CD14-positive monocyte (primary cell): ENCODE measurements around the gene CHFR. TPM values are rescaled to one million over a fixed set of nuclear protein-coding genes. Genes with fewer than 3 reads are reported as not detected.

Source experiments
- DNase-seq, 3 donors: peaks; one replicate each; pipeline ENCODE4 v3.0.0-alpha.2; 2011 to 2022
- H2AFZ ChIP-seq: 2 replicates; pipeline ENCODE4 v1.6.0; 2012; ENCODE audit warnings: mild to moderate bottlenecking, low read depth, low read length, inconsistent platforms; ENCODE audit not compliant: insufficient read depth, poor library complexity, severe bottlenecking
- H3K27ac ChIP-seq, 2 donors: 1 replicate in 1 of 2; 2 replicates in 1 of 2; pipeline ENCODE4 v1.5.1; 2012 to 2013; ENCODE audit warnings: low read length in 2 of 2, control low read depth in 1 of 2, inconsistent platforms in 1 of 2, low read depth in 1 of 2, mild to moderate bottlenecking in 1 of 2
- H3K27me3 ChIP-seq, 2 donors: one replicate each; pipeline versions ENCODE4 v1.6.0 to v1.6.1; 2011 to 2013; ENCODE audit warnings: low read length in 2 of 2; ENCODE audit not compliant: control insufficient read depth in 2 of 2, insufficient read depth in 2 of 2
- H3K36me3 ChIP-seq, 2 donors: replicated peaks in 1 of 2; 1 replicate in 1 of 2; 2 replicates in 1 of 2; pipeline versions ENCODE4 v1.5.1 to v1.6.1; 2012 to 2013; ENCODE audit warnings: low read length in 2 of 2, control low read depth in 1 of 2, inconsistent platforms in 1 of 2, mild to moderate bottlenecking in 1 of 2; ENCODE audit not compliant: insufficient read depth in 2 of 2, control insufficient read depth in 1 of 2
- H3K4me1 ChIP-seq, 2 donors: 1 replicate in 1 of 2; 2 replicates in 1 of 2; pipeline versions ENCODE4 v1.5.1 to v1.6.1; 2012 to 2013; ENCODE audit warnings: low read length in 2 of 2, control low read depth in 1 of 2, inconsistent platforms in 1 of 2, mild to moderate bottlenecking in 1 of 2, moderate library complexity in 1 of 2; ENCODE audit not compliant: insufficient read depth in 2 of 2, control insufficient read depth in 1 of 2
- H3K4me2 ChIP-seq: replicated peaks from 2 replicates; pipeline ENCODE3; 2012; ENCODE audit warnings: low read length, moderate library complexity, mild to moderate bottlenecking; ENCODE audit not compliant: poor library complexity, severe bottlenecking; ENCODE audit errors: extremely low read depth
- H3K4me3 ChIP-seq, 3 experiments: fragments of 200-600 bp in 1 of 3; sonication (generic) in 1 of 3; replicated peaks in 1 of 3; 1 replicate in 2 of 3; 2 replicates in 1 of 3; pipeline ENCODE4 v1.5.1; 2011 to 2013; ENCODE audit warnings: low read length in 3 of 3, mild to moderate bottlenecking in 3 of 3, control low read depth in 2 of 3, low read depth in 2 of 3, inconsistent platforms in 1 of 3, moderate library complexity in 1 of 3
- H3K79me2 ChIP-seq: 2 replicates; pipeline ENCODE4 v1.6.0; 2012; ENCODE audit warnings: mild to moderate bottlenecking, control low read depth, inconsistent platforms, low read length, moderate library complexity; ENCODE audit not compliant: insufficient read depth
- H3K9ac ChIP-seq: 2 replicates; pipeline ENCODE4 v1.6.0; 2017; ENCODE audit warnings: low read length, mild to moderate bottlenecking; ENCODE audit not compliant: insufficient read depth, poor library complexity, severe bottlenecking
- H3K9me3 ChIP-seq, 2 donors: replicated peaks in 1 of 2; 1 replicate in 1 of 2; 2 replicates in 1 of 2; pipeline versions ENCODE4 v1.5.1 to v1.6.1; 2012 to 2013; ENCODE audit warnings: low read length in 2 of 2, control low read depth in 1 of 2; ENCODE audit not compliant: control insufficient read depth in 1 of 2, insufficient read depth in 1 of 2
- H4K20me1 ChIP-seq: 2 replicates; pipeline ENCODE4 v1.6.0; 2012; ENCODE audit warnings: mild to moderate bottlenecking, low read length, control low read depth, moderate library complexity; ENCODE audit not compliant: insufficient read depth
- H3K27ac Mint-ChIP-seq, 7 donors: one replicate each; pipeline ENCODE4 v1.8.0; 2020; ENCODE audit warnings: mild to moderate bottlenecking in 7 of 7, mixed read lengths in 7 of 7, moderate library complexity in 6 of 7, inconsistent platforms in 2 of 7
- H3K27me3 Mint-ChIP-seq, 3 donors: one replicate each; pipeline ENCODE4 v1.8.0; 2021 to 2022; ENCODE audit warnings: low read depth in 3 of 3, mild to moderate bottlenecking in 3 of 3, mixed read lengths in 3 of 3, moderate library complexity in 3 of 3, inconsistent platforms in 1 of 3
- H3K36me3 Mint-ChIP-seq, 2 donors: one replicate each; pipeline ENCODE4 v1.8.0; 2020; ENCODE audit warnings: mixed read lengths in 2 of 2, inconsistent platforms in 1 of 2, mild to moderate bottlenecking in 1 of 2
- H3K4me1 Mint-ChIP-seq: one replicate; pipeline ENCODE4 v1.8.0; 2020; ENCODE audit warnings: mild to moderate bottlenecking, mixed read lengths
- H3K4me3 Mint-ChIP-seq, 2 donors: one replicate each; pipeline ENCODE4 v1.8.0; 2020; ENCODE audit warnings: mild to moderate bottlenecking in 2 of 2, mixed read lengths in 2 of 2, moderate library complexity in 1 of 2
- H3K9me3 Mint-ChIP-seq, 7 donors: one replicate each; pipeline ENCODE4 v1.8.0; 2020 to 2022; ENCODE audit warnings: mixed read lengths in 7 of 7, mild to moderate bottlenecking in 6 of 7, moderate library complexity in 6 of 7, inconsistent platforms in 2 of 7
- WGBS: methylation state at CpG from one replicate; pipeline ENCODE4 v1.1.5; 2013; ENCODE audit warnings: missing lambda C conversion rate; ENCODE audit not compliant: insufficient coverage; 5-methylcytosine and 5-hydroxymethylcytosine counted together
- intact Hi-C, 2 donors: fragments of 100-400 bp; cut with micrococcal nuclease; formaldehyde crosslinking; loops; one replicate each; pipeline versions ENCODE4 v1.15.0 to v1.15.1; 2023
- polyA plus RNA-seq, 3 donors: library from polyadenylated mRNA; depleted of rRNA in 1 of 3; unstranded in 2 of 3; stranded (reverse) in 1 of 3; fragments of 300-500 nt in 2 of 3; fragments of >200 nt in 1 of 3; fragmentation: Illumina TruSeq in 2 of 3; gene quantifications; 1 replicate in 2 of 3; 2 replicates in 1 of 3; pipeline ENCODE4 v1.2.3, GENCODE V29; 2012 to 2021
- TF ChIP-seq, protein P1 (sequence below): fragments of 200-600 bp; IDR thresholded peaks from one replicate; pipeline ENCODE4 v1.8.0; 2022; ENCODE audit warnings: antibody characterized with exemption, mild to moderate bottlenecking

CHFR gene
- polyA plus RNA-seq, 3 donors, result 28.0 to 76.3 (median 39.3) TPM

DNA sequence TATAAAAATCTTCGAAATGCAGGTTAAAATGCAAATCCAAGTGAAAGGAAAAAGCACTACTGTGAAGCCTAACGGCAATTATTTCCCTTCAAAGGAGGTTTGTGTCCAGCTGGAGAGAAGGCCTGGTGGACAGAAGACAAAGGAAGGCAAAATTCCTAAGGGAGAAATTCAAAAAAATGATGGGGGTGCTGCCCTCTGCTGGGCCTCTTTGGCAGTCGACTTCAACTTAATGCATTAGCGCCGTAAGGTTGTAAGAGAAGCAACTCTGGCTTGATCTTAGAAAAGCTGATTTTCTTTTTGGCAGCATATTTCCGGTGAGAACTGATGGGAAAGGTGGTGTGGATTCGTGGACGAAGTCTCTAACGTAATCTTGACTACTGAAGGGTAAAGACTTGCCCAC lies 34.3 kb upstream of the CHFR start:
- H3K27me3 ChIP-seq, result no peaks in the 10 kb centered on the region
- no peak overlapping the region for H3K27ac ChIP-seq
- Mint-ChIP-seq H3K4me1 (no peaks in the 10 kb centered on the region), H3K36me3 (peaks cover 0 to 7% of the 10 kb centered on the region in 2 donors), H3K9me3 (peaks cover 66 to 100% (median 99%) of the 10 kb centered on the region in 7 donors), H3K27ac (no peak overlapping the region), H3K27me3 (peaks cover 0 to 2% (median 0%) of the 10 kb centered on the region in 3 donors), H3K4me3 (no peak overlapping the region)
- intact Hi-C loops, result no loop called here
- no peaks in the 10 kb centered on the region for H4K20me1 ChIP-seq
- 83% methylated on average over 9 of the region's 9 CpGs for WGBS
- H3K36me3 ChIP-seq, result peaks cover 0 to 15% of the 10 kb centered on the region in 2 donors
- peak overlapping the region in 1 of 3 experiments; percentile 23 for H3K4me3 ChIP-seq
- no peak overlapping the region for H3K9ac ChIP-seq
- H3K9me3 ChIP-seq, result peaks cover 76 to 99% of the 10 kb centered on the region in 2 donors
- DNase-seq, result no peak
- TF ChIP-seq, protein P1, sequence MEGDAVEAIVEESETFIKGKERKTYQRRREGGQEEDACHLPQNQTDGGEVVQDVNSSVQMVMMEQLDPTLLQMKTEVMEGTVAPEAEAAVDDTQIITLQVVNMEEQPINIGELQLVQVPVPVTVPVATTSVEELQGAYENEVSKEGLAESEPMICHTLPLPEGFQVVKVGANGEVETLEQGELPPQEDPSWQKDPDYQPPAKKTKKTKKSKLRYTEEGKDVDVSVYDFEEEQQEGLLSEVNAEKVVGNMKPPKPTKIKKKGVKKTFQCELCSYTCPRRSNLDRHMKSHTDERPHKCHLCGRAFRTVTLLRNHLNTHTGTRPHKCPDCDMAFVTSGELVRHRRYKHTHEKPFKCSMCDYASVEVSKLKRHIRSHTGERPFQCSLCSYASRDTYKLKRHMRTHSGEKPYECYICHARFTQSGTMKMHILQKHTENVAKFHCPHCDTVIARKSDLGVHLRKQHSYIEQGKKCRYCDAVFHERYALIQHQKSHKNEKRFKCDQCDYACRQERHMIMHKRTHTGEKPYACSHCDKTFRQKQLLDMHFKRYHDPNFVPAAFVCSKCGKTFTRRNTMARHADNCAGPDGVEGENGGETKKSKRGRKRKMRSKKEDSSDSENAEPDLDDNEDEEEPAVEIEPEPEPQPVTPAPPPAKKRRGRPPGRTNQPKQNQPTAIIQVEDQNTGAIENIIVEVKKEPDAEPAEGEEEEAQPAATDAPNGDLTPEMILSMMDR, result no peak
- no peaks in the 10 kb centered on the region for H3K79me2 ChIP-seq
- no peak overlapping the region for H2AFZ ChIP-seq
- no peak overlapping the region for H3K4me2 ChIP-seq
- H3K4me1 ChIP-seq, result no peaks in the 10 kb centered on the region

DNA sequence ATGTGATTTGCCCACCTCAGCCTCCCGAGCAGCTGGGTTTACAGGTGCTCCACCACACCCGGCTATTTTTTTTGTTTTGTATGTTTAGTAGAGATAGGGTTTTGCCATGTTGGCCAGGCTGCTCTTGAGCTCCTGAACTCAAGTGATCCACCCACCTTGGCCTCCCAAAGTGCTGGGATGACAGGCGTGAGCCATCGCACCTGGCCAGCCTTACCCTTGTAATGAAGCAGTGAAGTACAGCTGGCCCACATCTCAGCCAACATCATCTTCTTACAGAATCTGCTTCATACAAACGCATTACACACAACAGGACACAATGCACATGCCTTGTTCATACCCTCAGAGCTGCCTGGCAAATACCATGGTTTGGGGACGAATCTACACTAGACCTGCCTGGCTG lies 31.3 kb upstream of the CHFR start:
- Mint-ChIP-seq H3K9me3 (peaks cover 55 to 99% (median 96%) of the 10 kb centered on the region in 7 donors), H3K36me3 (peaks cover 0 to 3% of the 10 kb centered on the region in 2 donors), H3K27ac (no peak overlapping the region)

More for the DNA sequence above, 31.3 kb upstream of the CHFR start:
- H3K4me1 ChIP-seq, result no peaks in the 10 kb centered on the region
- H3K4me3 ChIP-seq, result peak overlapping the region in 1 of 3 experiments; percentile 4
- Mint-ChIP-seq H3K4me1 (no peaks in the 10 kb centered on the region), H3K4me3 (no peak overlapping the region), H3K27me3 (peaks cover 0 to under 1% (median 0%) of the 10 kb centered on the region in 3 donors)
- no peaks in the 10 kb centered on the region for H3K79me2 ChIP-seq
- no peaks in the 10 kb centered on the region for H3K36me3 ChIP-seq
- no peaks in the 10 kb centered on the region for H4K20me1 ChIP-seq
- no peaks in the 10 kb centered on the region for H3K27me3 ChIP-seq
- no peak overlapping the region for H2AFZ ChIP-seq
- TF ChIP-seq, protein P1, result no peak
- intact Hi-C loops, result no loop called here
- peaks cover 71 to 99% of the 10 kb centered on the region in 2 donors for H3K9me3 ChIP-seq
- no peak overlapping the region for H3K27ac ChIP-seq
- WGBS, result 96% methylated on average over 4 of the region's 6 CpGs
- DNase-seq, result no peak
- H3K4me2 ChIP-seq, result no peak overlapping the region
- H3K9ac ChIP-seq, result no peak overlapping the region
